ENCODE measurements around the gene PPBP.
"Not testable (repeated sequence)": the region's sequence is repeated elsewhere in the genome, so short reads cannot be mapped to it uniquely, and the experiment has no call there.

Gene PPBP

GRCh38 chr4:73992050-73992449 lies 4.1 kb upstream of the PPBP start:
- no peak for DNase-seq (ENCODE audit: low read depth)

GRCh38 chr4:73991742-73992000 lies 3.7 kb upstream of the PPBP start:
- DNase-seq (ENCODE audit: low read depth): no peak

- DNase-seq (ENCODE audit: low read depth): no peak
Observed at GRCh38 chr4:73990988-73991741, 3.2 kb upstream of the PPBP start.

GRCh38 chr4:73989928-73990327 lies 1.9 kb upstream of the PPBP start:
- DNase-seq (ENCODE audit: low read depth): no peak

GRCh38 chr4:73989031-73989430 lies 1.0 kb upstream of the PPBP start:
- no peak for DNase-seq (ENCODE audit: low read depth)

GRCh38 chr4:73985528-73985852 lies 2.5 kb downstream of the PPBP start:
- DNase-seq (ENCODE audit: low read depth): no peak

GRCh38 chr4:73984736-73985527 lies 3.1 kb downstream of the PPBP start:
- no peak for DNase-seq (ENCODE audit: low read depth)

- not testable (repeated sequence) for DNase-seq (ENCODE audit: low read depth)
Observed at GRCh38 chr4:73981175-73981574, 6.8 kb downstream of the PPBP start.

GRCh38 chr4:73979407-73979957 lies 8.5 kb downstream of the PPBP start:
- no peak for DNase-seq (ENCODE audit: low read depth)

GRCh38 chr4:73978886-73979285 lies 9.1 kb downstream of the PPBP start:
- DNase-seq (ENCODE audit: low read depth): no peak

GRCh38 chr4:73976716-73977115 lies 11.3 kb downstream of the PPBP start:
- no peak for DNase-seq (ENCODE audit: low read depth)

- DNase-seq (ENCODE audit: low read depth): no peak
Observed at GRCh38 chr4:73976217-73976616, 11.8 kb downstream of the PPBP start.

GRCh38 chr4:73974352-73974751 lies 13.6 kb downstream of the PPBP start:
- DNase-seq (ENCODE audit: low read depth): no peak

- no peak for DNase-seq (ENCODE audit: low read depth)
Observed at GRCh38 chr4:73970945-73971344, 17.0 kb downstream of the PPBP start.

- DNase-seq (ENCODE audit: low read depth): no peak
Observed at GRCh38 chr4:73970011-73970410, 18.0 kb downstream of the PPBP start.

GRCh38 chr4:73967866-73968265 lies 20.1 kb downstream of the PPBP start:
- no peak for DNase-seq (ENCODE audit: low read depth)

- DNase-seq (ENCODE audit: low read depth): no peak
Observed at GRCh38 chr4:73964862-73965611, 23.0 kb downstream of the PPBP start.

- no peak for DNase-seq (ENCODE audit: low read depth)
Observed at GRCh38 chr4:73962724-73963123, 25.3 kb downstream of the PPBP start.

- not testable (repeated sequence) for DNase-seq (ENCODE audit: low read depth)
Observed at GRCh38 chr4:73959041-73959440, 28.9 kb downstream of the PPBP start.

- DNase-seq (ENCODE audit: low read depth): no peak
Observed at GRCh38 chr4:73952352-73952751, 35.6 kb downstream of the PPBP start.

- DNase-seq (ENCODE audit: low read depth): not testable (repeated sequence)
Observed at GRCh38 chr4:73950376-73950920, 37.5 kb downstream of the PPBP start.

GRCh38 chr4:73948990-73949706 lies 38.8 kb downstream of the PPBP start:
- no peak for DNase-seq (ENCODE audit: low read depth)
